ENCODE data around the gene CYSTM1. TPM values are rescaled to one million over a fixed set of nuclear protein-coding genes. Genes with fewer than 3 reads are reported as not detected.

Gene CYSTM1
- total and polyA plus RNA-seq, 4 donors, result 8.1 to 45.7 (median 23.4) TPM

GRCh38 chr5:140151144-140152021, 23.6 kb upstream of the CYSTM1 start (continued):
- no peak for TF ChIP-seq YY1 (IDR thresholded peaks at IDR 0.05)
- TF ChIP-seq HNF4A (conservative IDR thresholded peaks at IDR 0.05), result no peak
- no peak for TF ChIP-seq REST (IDR thresholded peaks at IDR 0.05)

- WGBS, result 81% methylated on average over 23 of the region's 23 CpGs
Measured at GRCh38 chr5:140152022-140152999, 22.7 kb upstream of the CYSTM1 start.

More at GRCh38 chr5:140152022-140152999, 22.7 kb upstream of the CYSTM1 start:
- Histone ChIP-seq H3K27me3 (ENCODE audit: control insufficient read depth in 4 of 4, insufficient read depth in 4 of 4, low read length in 3 of 4) (no peaks in the 10 kb centered on the region), H3K36me3 (ENCODE audit: control insufficient read depth in 4 of 4, insufficient read depth in 3 of 4, low read depth in 1 of 4, low read length in 3 of 4) (no peaks in the 10 kb centered on the region), H3K9me3 (ENCODE audit: control insufficient read depth in 4 of 4, low read length in 3 of 4) (no peaks in the 10 kb centered on the region), H3K4me3 (ENCODE audit: low read depth in 1 of 3, low read length in 3 of 3) (no peak overlapping the region), H3K4me1 (ENCODE audit: control insufficient read depth in 4 of 4, insufficient read depth in 4 of 4, low read length in 3 of 4) (peaks cover 0 to 4% (median under 1%) of the 10 kb centered on the region in 4 donors), H3K27ac (ENCODE audit: low read depth in 1 of 2, low read length in 2 of 2) (no peak overlapping the region), H3K9ac (ENCODE audit: low read depth in 1 of 2, low read length in 2 of 2) (no peak overlapping the region)
- no peak for TF ChIP-seq GABPA (IDR thresholded peaks at IDR 0.05 in 1 of 2, conservative IDR thresholded peaks at IDR 0.05 in 1 of 2)
- TF ChIP-seq MAX (IDR thresholded peaks at IDR 0.05), result no peak
- no peak for TF ChIP-seq CTCF (IDR thresholded peaks at IDR 0.05; ENCODE audit: low read depth, low read length, missing input control)
- no peak for TF ChIP-seq ZBTB33 (IDR thresholded peaks at IDR 0.05)
- no peak for TF ChIP-seq ATF3 (IDR thresholded peaks at IDR 0.05)
- TF ChIP-seq HNF4G (IDR thresholded peaks at IDR 0.05), result no peak
- no peak for TF ChIP-seq NR2F2 (IDR thresholded peaks at IDR 0.05)
- no peak for TF ChIP-seq EGR1 (IDR thresholded peaks at IDR 0.05; ENCODE audit: low read depth in 2 of 2)
- no peak for TF ChIP-seq JUND (IDR thresholded peaks at IDR 0.05)
- TF ChIP-seq SP1 (IDR thresholded peaks at IDR 0.05), result no peak
- no peak for TF ChIP-seq TAF1 (conservative IDR thresholded peaks at IDR 0.05)
- TF ChIP-seq HNF4A (conservative IDR thresholded peaks at IDR 0.05), result no peak
- TF ChIP-seq RXRA (IDR thresholded peaks at IDR 0.05), result no peak
- TF ChIP-seq FOXA1 (IDR thresholded peaks at IDR 0.05), result no peak
- TF ChIP-seq FOXA2 (IDR thresholded peaks at IDR 0.05), result no peak
- no peak for TF ChIP-seq YY1 (IDR thresholded peaks at IDR 0.05)
- no peak for TF ChIP-seq REST (IDR thresholded peaks at IDR 0.05)
- no peak for TF ChIP-seq RAD21 (IDR thresholded peaks at IDR 0.05)
- no peak for DNase-seq (ENCODE audit: low spot score)
